RPMI8226 (cell line): ENCODE results near the gene OPA3.
A peak's percentile ranks its signal among the peaks of the same experiment; 100 is the strongest.
"Not testable (repeated sequence)": the region's sequence is repeated elsewhere in the genome, so short reads cannot be mapped to it uniquely, and the experiment has no call there.

Source experiments
- DNase-seq: peaks from one replicate; pipeline ENCODE4 v3.0.0-alpha.2; 2015

Gene OPA3

GRCh38 chr19:45517238-45517637 is 67.4 kb downstream of the OPA3 start:
- DNase-seq: no peak

- DNase-seq: no peak
Observed at GRCh38 chr19:45515807-45516401, 68.7 kb downstream of the OPA3 start.

- peak; percentile 21 for DNase-seq
Observed at GRCh38 chr19:45515081-45515624, 69.4 kb downstream of the OPA3 start.

- DNase-seq: peak; percentile 59
Observed at GRCh38 chr19:45514376-45515051, 70.1 kb downstream of the OPA3 start.

- DNase-seq: no peak
Observed at GRCh38 chr19:45512881-45513483, 71.6 kb downstream of the OPA3 start.

GRCh38 chr19:45511074-45511473 is 73.5 kb downstream of the OPA3 start:
- DNase-seq: no peak

- not testable (repeated sequence) for DNase-seq
Observed at GRCh38 chr19:45510352-45510751, 74.2 kb downstream of the OPA3 start.

- DNase-seq: no peak
Observed at GRCh38 chr19:45509692-45510015, 74.9 kb downstream of the OPA3 start.

GRCh38 chr19:45508861-45509691 is 75.5 kb downstream of the OPA3 start:
- DNase-seq: peak; percentile 38

- DNase-seq: peak; percentile 45
Observed at GRCh38 chr19:45508417-45508860, 76.2 kb downstream of the OPA3 start.

- peak; percentile 10 for DNase-seq
Observed at GRCh38 chr19:45507872-45508416, 76.7 kb downstream of the OPA3 start.

GRCh38 chr19:45506989-45507871 is 77.4 kb downstream of the OPA3 start, which contains the start of gene VASP:
Gene VASP (plus strand): TSS chr19:45507479. CDS start chr19:45507772, 293 bp downstream.
- DNase-seq: peak; percentile 91

GRCh38 chr19:45506246-45506988 is 78.2 kb downstream of the OPA3 start:
- peak; percentile 93 for DNase-seq

- no peak for DNase-seq
Observed at GRCh38 chr19:45505996-45506245, 78.7 kb downstream of the OPA3 start.

GRCh38 chr19:45505151-45505995 is 79.2 kb downstream of the OPA3 start:
- no peak for DNase-seq

- no peak for DNase-seq
Observed at GRCh38 chr19:45503909-45504308, 80.7 kb downstream of the OPA3 start.

- no peak for DNase-seq
Observed at GRCh38 chr19:45502111-45502510, 82.5 kb downstream of the OPA3 start.

GRCh38 chr19:45501730-45502014 is 82.9 kb downstream of the OPA3 start:
- DNase-seq: no peak

GRCh38 chr19:45500918-45501729 is 83.5 kb downstream of the OPA3 start:
- DNase-seq: no peak
